ENCODE measurements around the gene NAGLU.

GRCh38 chr17:42553161-42553818 is 17.2 kb downstream of the NAGLU start:
- TF ChIP-seq YY1 (IDR thresholded peaks at IDR 0.05; ENCODE audit: insufficient read depth, insufficient read length) (no peak), ZNF274 (IDR thresholded peaks at IDR 0.05; ENCODE audit: low read depth, low read length) (no peak), SUZ12 (IDR thresholded peaks at IDR 0.05; ENCODE audit: extremely low read depth, insufficient read depth, insufficient read length) (no peak)

Data from NT2/D1 (cell line).